ENCODE data around the gene TBC1D23.

TBC1D23 gene

GRCh38 chr3:100260685-100261484 is at the start of gene TBC1D23:
TBC1D23 (plus strand) TSS chr3:100260992; CDS start chr3:100261019, 27 bp downstream.
- peak within 1 kb of the TSS; percentile 100 for H3K4me3 ChIP-seq (ENCODE audit: low read depth, low read length)
- peak; percentile 100 for DNase-seq (ENCODE audit: low read depth)
- TF ChIP-seq, protein P1, sequence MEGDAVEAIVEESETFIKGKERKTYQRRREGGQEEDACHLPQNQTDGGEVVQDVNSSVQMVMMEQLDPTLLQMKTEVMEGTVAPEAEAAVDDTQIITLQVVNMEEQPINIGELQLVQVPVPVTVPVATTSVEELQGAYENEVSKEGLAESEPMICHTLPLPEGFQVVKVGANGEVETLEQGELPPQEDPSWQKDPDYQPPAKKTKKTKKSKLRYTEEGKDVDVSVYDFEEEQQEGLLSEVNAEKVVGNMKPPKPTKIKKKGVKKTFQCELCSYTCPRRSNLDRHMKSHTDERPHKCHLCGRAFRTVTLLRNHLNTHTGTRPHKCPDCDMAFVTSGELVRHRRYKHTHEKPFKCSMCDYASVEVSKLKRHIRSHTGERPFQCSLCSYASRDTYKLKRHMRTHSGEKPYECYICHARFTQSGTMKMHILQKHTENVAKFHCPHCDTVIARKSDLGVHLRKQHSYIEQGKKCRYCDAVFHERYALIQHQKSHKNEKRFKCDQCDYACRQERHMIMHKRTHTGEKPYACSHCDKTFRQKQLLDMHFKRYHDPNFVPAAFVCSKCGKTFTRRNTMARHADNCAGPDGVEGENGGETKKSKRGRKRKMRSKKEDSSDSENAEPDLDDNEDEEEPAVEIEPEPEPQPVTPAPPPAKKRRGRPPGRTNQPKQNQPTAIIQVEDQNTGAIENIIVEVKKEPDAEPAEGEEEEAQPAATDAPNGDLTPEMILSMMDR (conservative IDR thresholded peaks at IDR 0.05; ENCODE audit: low read depth, low read length) = no peak

- no peak overlapping the region for H3K4me3 ChIP-seq (ENCODE audit: low read depth, low read length)
- TF ChIP-seq, protein P1 (conservative IDR thresholded peaks at IDR 0.05; ENCODE audit: low read depth, low read length) = no peak
- no peak for DNase-seq (ENCODE audit: low read depth)
Observed at GRCh38 chr3:100213891-100214573, 46.8 kb upstream of the TBC1D23 start.

- DNase-seq (ENCODE audit: low read depth) = no peak
- TF ChIP-seq, protein P1 (conservative IDR thresholded peaks at IDR 0.05; ENCODE audit: low read depth, low read length) = no peak
- no peak overlapping the region for H3K4me3 ChIP-seq (ENCODE audit: low read depth, low read length)
Observed at GRCh38 chr3:100214574-100214964, 46.2 kb upstream of the TBC1D23 start.

DNA sequence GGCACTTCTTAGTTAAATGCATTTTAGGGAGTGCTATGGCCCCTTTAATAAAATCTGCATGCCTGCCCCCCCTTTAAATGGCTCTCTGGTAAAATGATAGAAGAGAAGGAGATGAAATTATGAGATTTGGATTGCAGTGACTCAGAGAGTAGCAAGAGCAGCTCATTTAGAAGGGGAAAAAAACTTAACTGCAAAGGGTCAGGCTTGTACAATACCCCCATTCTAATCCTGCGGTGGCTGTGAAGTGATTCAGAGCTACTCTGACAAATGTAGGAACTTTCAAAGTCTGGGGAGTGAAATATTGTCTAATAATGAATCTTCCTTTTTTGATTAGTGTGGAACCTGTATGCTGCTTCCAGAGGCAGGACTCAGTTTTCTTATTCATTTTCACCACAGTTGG is 44.1 kb upstream of the TBC1D23 start:
- DNase-seq (ENCODE audit: low read depth) = no peak
- no peak overlapping the region for H3K4me3 ChIP-seq (ENCODE audit: low read depth, low read length)
- TF ChIP-seq, protein P1 (conservative IDR thresholded peaks at IDR 0.05; ENCODE audit: low read depth, low read length) = no peak

DNA sequence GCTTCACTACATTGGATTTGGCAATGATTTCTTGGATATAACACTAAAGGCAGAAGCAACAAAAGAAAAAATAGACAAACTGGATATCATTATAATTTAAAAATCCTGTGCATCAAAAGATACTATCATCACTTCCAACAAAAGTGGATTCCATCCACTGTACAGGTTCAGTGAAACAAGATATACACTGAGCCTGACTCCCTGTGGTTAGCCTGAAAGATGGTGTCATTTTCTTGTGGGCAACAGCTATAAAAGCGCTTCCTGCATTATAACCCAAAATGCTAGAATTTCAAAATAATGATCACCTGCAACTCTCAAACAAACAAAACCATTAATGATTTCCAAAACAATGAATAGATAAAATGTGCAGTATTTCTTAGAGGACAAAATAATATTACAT is 39.6 kb upstream of the TBC1D23 start:
- TF ChIP-seq, protein P1 (conservative IDR thresholded peaks at IDR 0.05; ENCODE audit: low read depth, low read length) = no peak
- DNase-seq (ENCODE audit: low read depth) = no peak

GRCh38 chr3:100225193-100225592 is 35.6 kb upstream of the TBC1D23 start:
- TF ChIP-seq, protein P1 (conservative IDR thresholded peaks at IDR 0.05; ENCODE audit: low read depth, low read length) = no peak
- no peak for DNase-seq (ENCODE audit: low read depth)

More for the DNA sequence above, 39.6 kb upstream of the TBC1D23 start:
- no peak overlapping the region for H3K4me3 ChIP-seq (ENCODE audit: low read depth, low read length)

More at GRCh38 chr3:100225193-100225592, 35.6 kb upstream of the TBC1D23 start:
- H3K4me3 ChIP-seq (ENCODE audit: low read depth, low read length) = no peak overlapping the region

Measured in choroid plexus epithelial cell (primary cell).